ENCODE data around the gene ILDR2. TPM values are rescaled to one million over a fixed set of nuclear protein-coding genes. Genes with fewer than 3 reads are reported as not detected.

The ILDR2 gene
- total RNA-seq, 3 donors from 2014 or later, result 3.8 to 6.2 (median 4.8) TPM

GRCh38 chr1:166952002-166952746, 23.2 kb downstream of the ILDR2 start:
- H3K9me3 Mint-ChIP-seq, result no peaks in the 10 kb centered on the region
- H3K36me3 Mint-ChIP-seq (ENCODE audit: insufficient read depth), result no peaks in the 10 kb centered on the region
- H3K27me3 Mint-ChIP-seq (ENCODE audit: low read depth), result peaks cover 14% of the 10 kb centered on the region
- ATAC-seq (peak; percentile 37 to 56), DNase-seq (no peak)
- no peak overlapping the region for H3K4me3 Mint-ChIP-seq
- peaks cover 3% of the 10 kb centered on the region for H3K4me1 Mint-ChIP-seq (ENCODE audit: low read depth)

- Mint-ChIP-seq H3K4me1 (ENCODE audit: low read depth) (peaks cover 3% of the 10 kb centered on the region), H3K36me3 (ENCODE audit: insufficient read depth) (no peaks in the 10 kb centered on the region), H3K4me3 (no peak overlapping the region), H3K9me3 (no peaks in the 10 kb centered on the region), H3K27me3 (ENCODE audit: low read depth) (peaks cover 23% of the 10 kb centered on the region)
- DNase-seq (no peak), ATAC-seq (no peak)
Measured at GRCh38 chr1:166951050-166951449, 24.3 kb downstream of the ILDR2 start.

GRCh38 chr1:166950156-166950555, 25.2 kb downstream of the ILDR2 start:
- H3K36me3 Mint-ChIP-seq (ENCODE audit: insufficient read depth), result no peaks in the 10 kb centered on the region
- ATAC-seq (no peak), DNase-seq (no peak)
- peaks cover 23% of the 10 kb centered on the region for H3K27me3 Mint-ChIP-seq (ENCODE audit: low read depth)
- H3K9me3 Mint-ChIP-seq, result no peaks in the 10 kb centered on the region
- peaks cover 6% of the 10 kb centered on the region for H3K4me1 Mint-ChIP-seq (ENCODE audit: low read depth)
- H3K4me3 Mint-ChIP-seq, result no peak overlapping the region

- DNase-seq, result no peak
- H3K9me3 Mint-ChIP-seq, result no peaks in the 10 kb centered on the region
- H3K27me3 Mint-ChIP-seq (ENCODE audit: low read depth), result peaks cover 23% of the 10 kb centered on the region
- no peaks in the 10 kb centered on the region for H3K36me3 Mint-ChIP-seq (ENCODE audit: insufficient read depth)
- no peak for ATAC-seq
- peaks cover 18% of the 10 kb centered on the region for H3K4me1 Mint-ChIP-seq (ENCODE audit: low read depth)
- no peak overlapping the region for H3K4me3 Mint-ChIP-seq
Measured at GRCh38 chr1:166948856-166949350, 26.4 kb downstream of the ILDR2 start.

GRCh38 chr1:166947398-166948043, 27.8 kb downstream of the ILDR2 start:
- no peaks in the 10 kb centered on the region for H3K36me3 Mint-ChIP-seq (ENCODE audit: insufficient read depth)
- peaks cover 18% of the 10 kb centered on the region for H3K4me1 Mint-ChIP-seq (ENCODE audit: low read depth)
- H3K27me3 Mint-ChIP-seq (ENCODE audit: low read depth), result peaks cover 23% of the 10 kb centered on the region
- H3K4me3 Mint-ChIP-seq, result no peak overlapping the region
- H3K9me3 Mint-ChIP-seq, result no peaks in the 10 kb centered on the region
- no peak for DNase-seq
- ATAC-seq, result no peak

- H3K27me3 Mint-ChIP-seq (ENCODE audit: low read depth), result peaks cover 19% of the 10 kb centered on the region
- no peak for DNase-seq
- peak; percentile 74 to 78 for ATAC-seq
- no peak overlapping the region for H3K4me3 Mint-ChIP-seq
- peaks cover 18% of the 10 kb centered on the region for H3K4me1 Mint-ChIP-seq (ENCODE audit: low read depth)
- no peaks in the 10 kb centered on the region for H3K9me3 Mint-ChIP-seq
- no peaks in the 10 kb centered on the region for H3K36me3 Mint-ChIP-seq (ENCODE audit: insufficient read depth)
Measured at GRCh38 chr1:166944186-166944967, 31.0 kb downstream of the ILDR2 start.

GRCh38 chr1:166939741-166940375, 35.5 kb downstream of the ILDR2 start:
- no peak overlapping the region for H3K4me3 Mint-ChIP-seq
- ATAC-seq, result no peak
- peaks cover 9% of the 10 kb centered on the region for H3K4me1 Mint-ChIP-seq (ENCODE audit: low read depth)
- no peaks in the 10 kb centered on the region for H3K36me3 Mint-ChIP-seq (ENCODE audit: insufficient read depth)
- DNase-seq, result no peak
- H3K9me3 Mint-ChIP-seq, result no peaks in the 10 kb centered on the region
- peaks cover 6% of the 10 kb centered on the region for H3K27me3 Mint-ChIP-seq (ENCODE audit: low read depth)

- H3K9me3 Mint-ChIP-seq, result no peaks in the 10 kb centered on the region
- DNase-seq, result no peak
- H3K27me3 Mint-ChIP-seq (ENCODE audit: low read depth), result peaks cover 10% of the 10 kb centered on the region
- no peaks in the 10 kb centered on the region for H3K36me3 Mint-ChIP-seq (ENCODE audit: insufficient read depth)
- no peaks in the 10 kb centered on the region for H3K4me1 Mint-ChIP-seq (ENCODE audit: low read depth)
- H3K4me3 Mint-ChIP-seq, result no peak overlapping the region
- ATAC-seq, result no peak
Measured at GRCh38 chr1:166937962-166938361, 37.4 kb downstream of the ILDR2 start.

GRCh38 chr1:166937329-166937728, 38.0 kb downstream of the ILDR2 start:
- H3K27me3 Mint-ChIP-seq (ENCODE audit: low read depth), result peaks cover 10% of the 10 kb centered on the region
- H3K4me1 Mint-ChIP-seq (ENCODE audit: low read depth), result no peaks in the 10 kb centered on the region
- ATAC-seq, result no peak
- no peaks in the 10 kb centered on the region for H3K9me3 Mint-ChIP-seq
- H3K36me3 Mint-ChIP-seq (ENCODE audit: insufficient read depth), result no peaks in the 10 kb centered on the region
- no peak for DNase-seq
- no peak overlapping the region for H3K4me3 Mint-ChIP-seq

- Mint-ChIP-seq H3K4me1 (ENCODE audit: low read depth) (no peaks in the 10 kb centered on the region), H3K4me3 (no peak overlapping the region), H3K36me3 (ENCODE audit: insufficient read depth) (no peaks in the 10 kb centered on the region), H3K9me3 (no peaks in the 10 kb centered on the region), H3K27me3 (ENCODE audit: low read depth) (peaks cover 12% of the 10 kb centered on the region)
- no peak for DNase-seq
- ATAC-seq, result no peak
Measured at GRCh38 chr1:166933633-166934032, 41.7 kb downstream of the ILDR2 start.

- H3K4me1 Mint-ChIP-seq (ENCODE audit: low read depth), result no peaks in the 10 kb centered on the region
- H3K9me3 Mint-ChIP-seq, result no peaks in the 10 kb centered on the region
- H3K27me3 Mint-ChIP-seq (ENCODE audit: low read depth), result peaks cover 13% of the 10 kb centered on the region
- ATAC-seq, result no peak
- no peaks in the 10 kb centered on the region for H3K36me3 Mint-ChIP-seq (ENCODE audit: insufficient read depth)
- no peak for DNase-seq
- H3K4me3 Mint-ChIP-seq, result no peak overlapping the region
Measured at GRCh38 chr1:166933140-166933539, 42.2 kb downstream of the ILDR2 start.

- no peaks in the 10 kb centered on the region for H3K4me1 Mint-ChIP-seq (ENCODE audit: low read depth)
- no peak overlapping the region for H3K4me3 Mint-ChIP-seq
Measured at GRCh38 chr1:166929911-166930310, 45.4 kb downstream of the ILDR2 start.

GRCh38 chr1:166927701-166928100, 47.6 kb downstream of the ILDR2 start:
- no peak for ATAC-seq
- H3K36me3 Mint-ChIP-seq (ENCODE audit: insufficient read depth), result no peaks in the 10 kb centered on the region
- no peaks in the 10 kb centered on the region for H3K4me1 Mint-ChIP-seq (ENCODE audit: low read depth)
- no peak overlapping the region for H3K4me3 Mint-ChIP-seq
- no peak for DNase-seq
- peaks cover 8% of the 10 kb centered on the region for H3K27me3 Mint-ChIP-seq (ENCODE audit: low read depth)
- no peaks in the 10 kb centered on the region for H3K9me3 Mint-ChIP-seq

More at GRCh38 chr1:166929911-166930310, 45.4 kb downstream of the ILDR2 start:
- Mint-ChIP-seq H3K9me3 (no peaks in the 10 kb centered on the region), H3K36me3 (ENCODE audit: insufficient read depth) (no peaks in the 10 kb centered on the region), H3K27me3 (ENCODE audit: low read depth) (peaks cover 12% of the 10 kb centered on the region)
- DNase-seq, result no peak
- no peak for ATAC-seq
